CD4-positive, alpha-beta T cell treated with Interleukin-12 subunit alpha and Interleukin-12 subunit beta, for 1 hour (primary cell): ENCODE measurements around the gene RBAK.
"Not testable (repeated sequence)": the region's sequence is repeated elsewhere in the genome, so short reads cannot be mapped to it uniquely, and the experiment has no call there.

Experiments used
- DNase-seq: peaks from one replicate; pipeline ENCODE4 v3.0.0-alpha.2; 2020

The RBAK gene

GRCh38 chr7:5053175-5053574, 7.5 kb downstream of the RBAK start:
- no peak for DNase-seq

- no peak for DNase-seq
Measured at GRCh38 chr7:5063698-5064097, 18.0 kb downstream of the RBAK start.

- no peak for DNase-seq
Measured at GRCh38 chr7:5064391-5065106, 18.9 kb downstream of the RBAK start.

DNA sequence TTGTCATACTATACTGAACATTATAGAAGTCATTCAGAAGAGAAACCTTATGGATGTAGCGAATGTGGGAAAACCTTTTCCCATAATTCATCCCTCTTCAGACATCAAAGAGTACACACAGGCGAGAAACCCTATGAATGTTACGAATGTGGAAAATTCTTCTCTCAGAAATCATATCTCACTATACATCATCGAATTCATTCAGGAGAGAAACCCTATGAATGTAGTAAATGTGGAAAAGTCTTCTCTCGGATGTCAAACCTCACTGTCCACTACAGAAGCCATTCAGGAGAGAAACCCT, 19.4 kb downstream of the RBAK start:
- no peak for DNase-seq

DNA sequence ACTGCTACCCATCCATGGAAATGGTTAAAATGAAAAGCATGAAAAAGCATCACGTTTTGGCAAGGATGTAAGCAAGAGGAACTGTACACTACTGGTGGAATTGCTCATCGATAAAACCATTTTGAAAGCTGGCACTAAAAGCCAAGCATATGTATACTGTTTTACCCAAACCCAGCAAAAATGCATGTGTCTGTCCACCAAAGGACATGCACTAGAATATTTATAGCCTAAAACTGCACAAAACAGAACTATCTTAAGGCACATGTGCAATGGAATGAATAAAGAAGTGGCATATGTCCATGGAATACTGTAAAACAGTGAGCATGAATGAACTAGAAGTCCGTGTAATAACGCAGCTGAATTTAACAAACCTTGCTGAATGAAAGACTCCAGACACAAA, 22.9 kb downstream of the RBAK start:
- DNase-seq = no peak

- no peak for DNase-seq
Measured at GRCh38 chr7:5070206-5070605, 24.5 kb downstream of the RBAK start.

DNA sequence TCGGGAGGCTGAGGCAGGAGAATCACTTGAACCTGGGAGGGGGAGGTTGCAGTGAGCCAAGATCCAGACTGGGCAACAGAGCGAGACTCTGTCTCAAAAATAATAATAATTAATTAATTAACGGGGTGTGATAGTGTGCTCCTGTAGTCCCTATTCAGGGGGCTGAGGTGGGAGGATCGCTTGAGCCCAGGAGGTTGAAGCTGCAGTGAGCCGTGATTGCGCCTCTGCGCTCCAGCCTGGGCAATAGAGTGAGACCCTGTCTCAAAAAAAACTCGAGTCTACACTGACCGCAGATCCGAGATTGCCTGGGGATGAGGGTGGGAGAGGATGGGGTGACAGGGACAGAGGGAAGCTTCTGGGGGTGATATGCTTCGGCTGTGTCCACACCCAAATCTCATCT, 29.5 kb downstream of the RBAK start:
- not testable (repeated sequence) for DNase-seq

DNA sequence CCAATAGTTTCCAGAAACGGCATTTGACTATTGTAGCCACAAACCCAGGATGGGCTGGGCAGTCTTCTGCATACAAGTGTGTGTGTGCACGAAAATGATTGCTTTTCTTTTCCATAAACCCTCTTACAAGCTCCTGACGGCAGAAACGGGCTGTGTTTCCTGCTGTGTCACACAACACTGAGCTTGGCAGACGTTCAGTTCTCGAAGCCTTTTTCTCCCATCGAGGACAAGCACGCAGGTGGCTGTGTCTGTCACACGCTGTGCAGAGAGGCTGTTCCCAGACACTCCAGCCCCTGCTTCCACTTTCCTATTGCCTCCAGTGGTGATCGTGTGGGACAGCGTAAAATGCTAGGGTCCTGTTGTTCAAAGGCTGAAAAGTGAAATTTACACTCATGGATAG, 32.1 kb downstream of the RBAK start:
- no peak for DNase-seq

- no peak for DNase-seq
Measured at GRCh38 chr7:5082806-5083205, 37.1 kb downstream of the RBAK start.

GRCh38 chr7:5083311-5083711, 37.7 kb downstream of the RBAK start:
- DNase-seq = no peak

DNA sequence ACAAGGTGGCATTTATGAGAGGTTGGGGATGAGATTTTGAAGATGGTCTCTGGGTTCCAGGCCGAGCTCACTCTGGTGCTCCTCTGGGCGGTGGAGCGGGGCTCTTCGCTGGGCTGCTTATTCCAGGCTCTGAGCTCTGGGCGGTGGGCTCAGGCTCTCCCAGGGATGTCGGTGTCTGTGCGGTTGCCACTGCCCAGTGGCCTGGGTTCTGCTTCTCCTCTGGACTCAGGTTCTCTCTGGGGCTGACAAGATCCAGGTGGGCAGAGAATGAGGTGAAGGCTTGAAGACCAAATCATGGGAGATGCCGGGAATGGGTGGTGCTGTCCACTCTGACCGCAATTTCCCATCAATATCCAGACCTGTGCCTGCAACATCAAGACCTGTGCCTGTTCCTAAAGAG, 40.6 kb downstream of the RBAK start:
- no peak for DNase-seq

- not testable (repeated sequence) for DNase-seq
Measured at GRCh38 chr7:5088228-5088833, 42.7 kb downstream of the RBAK start.

DNA sequence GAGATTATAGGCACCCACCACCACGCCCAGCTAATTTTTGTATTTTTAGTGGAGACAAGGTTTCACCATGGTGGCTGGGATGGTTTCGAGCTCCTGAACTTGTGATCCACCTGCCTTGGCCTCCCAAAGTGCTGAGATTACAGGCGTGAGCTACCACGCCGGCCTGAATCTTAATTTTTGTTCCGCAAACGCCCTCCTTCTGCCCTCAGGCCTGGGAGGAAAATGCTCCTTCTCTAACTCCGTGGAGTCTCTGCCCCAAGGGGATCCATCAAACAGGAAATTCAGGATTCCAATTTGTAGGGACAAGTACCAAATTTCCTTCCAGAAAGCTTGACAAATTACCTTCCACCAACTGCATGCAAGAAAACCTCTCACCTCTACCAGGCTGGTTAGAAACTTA, 43.2 kb downstream of the RBAK start:
- no peak for DNase-seq

GRCh38 chr7:5093948-5094347, 48.3 kb downstream of the RBAK start:
- DNase-seq = no peak

DNA sequence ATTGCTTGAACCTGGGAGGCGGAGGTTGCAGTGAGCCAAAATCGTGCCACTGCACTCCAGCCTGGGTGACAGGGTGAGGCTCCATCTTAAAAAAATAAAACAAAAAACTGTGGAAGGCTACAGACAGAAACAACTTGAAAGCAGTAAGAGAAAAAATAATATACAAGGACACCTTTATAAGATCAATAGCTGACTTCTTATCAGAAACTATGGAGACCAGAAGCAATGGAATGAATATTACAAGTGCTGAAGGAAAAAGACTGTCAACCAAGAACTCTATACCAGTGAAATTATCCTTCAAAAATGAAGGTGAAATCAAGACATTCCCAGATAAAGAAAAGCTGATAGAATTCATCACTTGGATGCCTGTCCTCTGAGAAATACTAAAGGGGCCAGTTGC, 49.0 kb downstream of the RBAK start:
- DNase-seq = no peak

- DNase-seq = no peak
Measured at GRCh38 chr7:5116359-5116758, 70.7 kb downstream of the RBAK start.

GRCh38 chr7:5117095-5117970, 71.7 kb downstream of the RBAK start:
- DNase-seq = no peak
